Glutamatergic neuron (in vitro differentiated cells): ENCODE measurements around the gene ZNF185. TPM values are rescaled to one million over a fixed set of nuclear protein-coding genes. Genes with fewer than 3 reads are reported as not detected.

ENCODE experiments used
- DNase-seq: peaks from one replicate; pipeline ENCODE4 v3.0.0; 2022
- H3K27ac Mint-ChIP-seq: one replicate; pipeline ENCODE4 v1.8.0; 2020; ENCODE audit warnings: mild to moderate bottlenecking, mixed read lengths, inconsistent platforms; ENCODE audit not compliant: unreplicated experiment
- H3K27me3 Mint-ChIP-seq: one replicate; pipeline ENCODE4 v1.8.0; 2020; ENCODE audit warnings: mild to moderate bottlenecking, moderate library complexity, mixed read lengths, inconsistent platforms; ENCODE audit not compliant: unreplicated experiment
- H3K36me3 Mint-ChIP-seq: one replicate; pipeline ENCODE4 v1.8.0; 2020; ENCODE audit warnings: mild to moderate bottlenecking, mixed read lengths, inconsistent platforms; ENCODE audit not compliant: unreplicated experiment
- H3K4me1 Mint-ChIP-seq: one replicate; pipeline ENCODE4 v1.8.0; 2020; ENCODE audit warnings: mild to moderate bottlenecking, low read depth, mixed read lengths, inconsistent platforms; ENCODE audit not compliant: unreplicated experiment
- H3K4me3 Mint-ChIP-seq: one replicate; pipeline ENCODE4 v1.8.0; 2020; ENCODE audit warnings: mild to moderate bottlenecking, mixed read lengths, inconsistent platforms; ENCODE audit not compliant: unreplicated experiment
- H3K9me3 Mint-ChIP-seq: one replicate; pipeline ENCODE4 v1.8.0; 2020; ENCODE audit warnings: mild to moderate bottlenecking, moderate library complexity, mixed read lengths, inconsistent platforms; ENCODE audit not compliant: unreplicated experiment
- total RNA-seq: library from RNA; stranded (reverse); fragmentation: NEBNext Ultra II Directional; extraction: Animal tissue kit (Norgen Biotek cat#: 25700); gene quantifications from one replicate; pipeline ENCODE4 v1.2.1, GENCODE V29; 2021; ENCODE audit not compliant: unreplicated experiment
- TF ChIP-seq, protein P1 (sequence below): fragments of 200-600 bp; sonication (generic); IDR thresholded peaks from one replicate; pipeline ENCODE4 v1.5.0; 2021; ENCODE audit not compliant: partially characterized antibody, unreplicated experiment

ZNF185 gene
- total RNA-seq, 1 donor from 2014 or later, result 1.1 TPM

DNA sequence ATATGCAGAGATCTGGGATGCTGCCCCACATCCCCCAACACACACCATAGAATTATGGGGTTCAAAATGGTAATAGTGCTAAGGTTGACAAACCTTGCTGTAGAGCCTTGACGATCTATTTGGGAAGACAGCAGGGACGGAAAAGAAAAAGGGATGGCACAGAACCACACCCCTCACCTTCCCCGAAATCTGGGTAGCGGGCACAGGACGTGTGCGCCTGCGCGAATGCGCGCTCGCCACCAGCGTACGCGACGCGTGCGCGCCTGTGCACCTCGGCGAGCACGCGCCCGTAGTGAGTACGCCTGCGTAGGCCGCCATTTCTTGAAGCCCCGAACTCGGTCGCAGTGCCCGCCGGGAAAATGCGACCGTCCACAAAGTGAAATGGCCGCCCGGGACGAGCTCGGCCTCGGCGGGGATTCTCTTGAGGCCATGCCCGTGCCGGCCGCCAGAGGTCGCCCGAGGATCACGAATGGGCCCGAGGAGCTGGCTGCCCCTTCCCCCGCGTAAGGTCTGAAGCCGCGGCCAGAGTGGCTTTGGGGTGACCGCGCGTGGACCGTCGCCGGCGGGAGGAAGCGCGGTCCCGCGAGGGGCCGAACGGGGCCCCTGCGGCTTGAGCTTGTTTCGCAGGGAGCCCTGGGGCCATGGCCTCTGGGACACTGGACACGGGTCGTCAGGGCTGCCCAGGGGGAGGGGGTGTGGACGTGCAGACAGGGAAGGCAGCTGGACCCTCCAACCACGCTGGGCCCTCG, 43.6 kb downstream of the ZNF185 start:
- no peaks in the 10 kb centered on the region for H3K36me3 Mint-ChIP-seq
- peak overlapping the region; percentile 92 for H3K4me3 Mint-ChIP-seq
- DNase-seq, result peak; percentile 87
- TF ChIP-seq, protein P1, sequence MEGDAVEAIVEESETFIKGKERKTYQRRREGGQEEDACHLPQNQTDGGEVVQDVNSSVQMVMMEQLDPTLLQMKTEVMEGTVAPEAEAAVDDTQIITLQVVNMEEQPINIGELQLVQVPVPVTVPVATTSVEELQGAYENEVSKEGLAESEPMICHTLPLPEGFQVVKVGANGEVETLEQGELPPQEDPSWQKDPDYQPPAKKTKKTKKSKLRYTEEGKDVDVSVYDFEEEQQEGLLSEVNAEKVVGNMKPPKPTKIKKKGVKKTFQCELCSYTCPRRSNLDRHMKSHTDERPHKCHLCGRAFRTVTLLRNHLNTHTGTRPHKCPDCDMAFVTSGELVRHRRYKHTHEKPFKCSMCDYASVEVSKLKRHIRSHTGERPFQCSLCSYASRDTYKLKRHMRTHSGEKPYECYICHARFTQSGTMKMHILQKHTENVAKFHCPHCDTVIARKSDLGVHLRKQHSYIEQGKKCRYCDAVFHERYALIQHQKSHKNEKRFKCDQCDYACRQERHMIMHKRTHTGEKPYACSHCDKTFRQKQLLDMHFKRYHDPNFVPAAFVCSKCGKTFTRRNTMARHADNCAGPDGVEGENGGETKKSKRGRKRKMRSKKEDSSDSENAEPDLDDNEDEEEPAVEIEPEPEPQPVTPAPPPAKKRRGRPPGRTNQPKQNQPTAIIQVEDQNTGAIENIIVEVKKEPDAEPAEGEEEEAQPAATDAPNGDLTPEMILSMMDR, result peak; percentile 85
- no peak overlapping the region for H3K27ac Mint-ChIP-seq
- H3K27me3 Mint-ChIP-seq, result no peaks in the 10 kb centered on the region
- no peaks in the 10 kb centered on the region for H3K4me1 Mint-ChIP-seq
- no peaks in the 10 kb centered on the region for H3K9me3 Mint-ChIP-seq

DNA sequence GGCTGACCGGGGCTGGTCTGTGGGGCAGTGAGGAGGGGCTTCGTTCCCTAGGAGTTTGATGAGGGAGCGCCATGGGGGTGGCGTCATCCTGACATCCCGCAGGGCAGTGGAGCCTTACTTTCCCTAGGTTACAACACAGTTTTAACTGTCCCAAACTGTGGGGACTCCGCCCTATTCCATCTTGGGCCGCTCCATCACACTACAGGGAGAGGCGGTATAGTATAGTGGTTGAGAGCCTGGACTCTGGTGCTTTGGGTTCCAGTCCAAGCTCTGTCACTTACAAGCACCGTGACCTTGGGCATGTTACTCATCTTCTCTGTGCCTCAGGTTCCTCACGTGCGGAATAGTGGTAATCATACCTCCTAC, 44.2 kb downstream of the ZNF185 start:
- DNase-seq, result no peak
- no peaks in the 10 kb centered on the region for H3K9me3 Mint-ChIP-seq
- no peaks in the 10 kb centered on the region for H3K4me1 Mint-ChIP-seq
- no peaks in the 10 kb centered on the region for H3K36me3 Mint-ChIP-seq
- H3K27me3 Mint-ChIP-seq, result no peaks in the 10 kb centered on the region
- H3K4me3 Mint-ChIP-seq, result peak overlapping the region; percentile 34
- TF ChIP-seq, protein P1, result no peak
- no peak overlapping the region for H3K27ac Mint-ChIP-seq

DNA sequence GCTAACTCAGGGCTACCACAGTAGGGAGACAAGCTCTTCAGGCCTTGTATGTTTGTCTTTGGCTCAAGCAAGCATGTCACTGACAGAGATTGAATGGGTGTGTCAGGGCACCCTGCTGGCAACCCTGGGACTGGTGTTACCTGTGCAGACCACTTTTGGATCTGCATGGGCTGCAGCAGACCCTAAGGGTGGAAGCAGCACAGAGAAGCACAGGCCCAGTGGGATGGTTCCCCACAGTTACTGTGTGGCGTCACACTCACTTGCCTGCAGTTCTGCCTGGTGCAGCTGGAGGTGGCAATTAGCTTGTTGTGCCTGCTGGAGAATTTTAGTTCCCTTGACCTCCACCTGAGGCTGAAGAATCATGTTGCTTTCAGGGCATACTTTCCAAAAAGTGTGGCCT, 46.0 kb downstream of the ZNF185 start:
- no peak for DNase-seq
- Mint-ChIP-seq H3K9me3 (no peaks in the 10 kb centered on the region), H3K4me3 (no peak overlapping the region), H3K36me3 (no peaks in the 10 kb centered on the region), H3K27me3 (no peaks in the 10 kb centered on the region), H3K4me1 (no peaks in the 10 kb centered on the region), H3K27ac (no peak overlapping the region)
- TF ChIP-seq, protein P1, result no peak

DNA sequence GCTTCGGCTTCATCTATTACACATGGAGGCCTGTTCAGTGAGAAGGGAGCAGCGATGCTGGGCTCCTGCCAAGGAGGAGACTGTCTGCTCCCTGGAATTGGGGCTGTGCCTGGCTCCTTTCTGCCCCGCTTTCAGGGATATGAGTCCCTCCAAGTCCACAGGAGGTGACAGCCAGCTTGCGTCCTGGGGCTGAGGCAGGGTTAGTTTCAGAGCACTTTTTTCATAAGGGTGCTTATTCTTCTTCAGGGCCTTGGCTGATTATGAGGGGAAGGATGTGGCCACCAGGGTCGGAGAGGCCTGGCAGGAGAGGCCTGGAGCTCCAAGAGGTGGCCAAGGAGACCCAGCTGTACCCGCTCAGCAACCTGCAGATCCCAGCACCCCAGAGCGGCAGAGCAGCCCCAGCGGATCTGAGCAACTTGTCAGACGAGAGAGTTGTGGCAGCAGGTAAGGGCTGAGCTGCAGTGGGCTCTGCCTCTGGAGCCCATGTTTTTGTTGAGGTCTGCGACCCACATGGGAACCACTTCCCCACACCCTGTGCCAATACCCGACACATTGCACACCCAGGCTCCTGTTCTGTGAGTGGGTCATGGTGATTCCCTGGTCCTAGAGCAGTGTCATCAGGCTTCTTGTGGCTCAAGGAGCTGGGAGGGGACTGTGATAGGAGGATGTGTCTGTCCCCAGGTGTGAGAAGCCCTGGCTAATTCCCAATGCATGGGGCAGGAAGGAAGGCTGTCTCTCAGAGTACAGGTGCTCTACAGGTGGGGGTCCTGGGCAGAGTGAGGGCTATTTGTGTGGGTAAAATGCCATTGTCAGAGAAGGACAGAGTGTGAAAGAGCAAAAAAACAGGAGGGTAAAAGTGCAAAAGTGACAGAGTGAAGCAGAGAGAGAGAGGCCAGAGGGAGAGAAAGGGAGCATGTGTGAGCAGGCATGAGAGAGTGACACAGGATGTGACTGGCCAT, 47.4 kb downstream of the ZNF185 start:
- Mint-ChIP-seq H3K27me3 (no peaks in the 10 kb centered on the region), H3K27ac (no peak overlapping the region), H3K4me3 (no peak overlapping the region), H3K4me1 (no peaks in the 10 kb centered on the region), H3K36me3 (no peaks in the 10 kb centered on the region), H3K9me3 (no peaks in the 10 kb centered on the region)
- DNase-seq, result no peak
- TF ChIP-seq, protein P1, result no peak

DNA sequence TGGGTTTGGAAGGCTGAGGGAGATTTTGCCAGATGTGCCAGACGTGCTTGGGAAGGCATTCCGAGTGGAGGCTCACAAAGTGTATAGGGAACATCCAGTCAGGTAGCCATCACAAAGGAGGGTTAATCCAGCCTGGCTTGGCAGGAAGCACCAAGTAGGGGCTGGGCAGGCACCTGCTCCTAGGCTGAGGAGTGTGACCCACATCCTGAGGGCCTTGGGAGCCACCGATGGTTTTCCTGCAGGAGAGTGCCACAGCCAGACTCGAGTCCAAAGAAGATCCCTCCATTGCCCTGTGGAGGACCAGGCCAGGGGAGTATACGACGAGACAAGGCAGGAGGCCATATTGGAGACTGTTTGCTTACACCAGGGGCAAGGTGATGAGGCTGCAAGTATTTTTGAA, 48.8 kb downstream of the ZNF185 start:
- Mint-ChIP-seq H3K4me1 (no peaks in the 10 kb centered on the region), H3K27ac (no peak overlapping the region), H3K4me3 (no peak overlapping the region), H3K36me3 (no peaks in the 10 kb centered on the region), H3K27me3 (no peaks in the 10 kb centered on the region), H3K9me3 (no peaks in the 10 kb centered on the region)
- TF ChIP-seq, protein P1, result no peak
- no peak for DNase-seq
